Sigmoid colon (tissue), 7 donors: ENCODE data around the gene IMMP2L. TPM values are rescaled to one million over a fixed set of nuclear protein-coding genes. Genes with fewer than 3 reads are reported as not detected.

Source experiments
- DNase-seq: peaks from one replicate; pipeline ENCODE4 v3.0.0-alpha.2; 2019
- H3K27ac ChIP-seq, 4 donors: fragments of 200-600 bp; sonication (generic); one replicate each; pipeline ENCODE4 v1.5.1; 2016 to 2019; ENCODE audit warnings: mild to moderate bottlenecking in 1 of 4
- H3K27me3 ChIP-seq, 3 donors: fragments of 200-600 bp; sonication (generic); one replicate each; pipeline ENCODE4 v1.5.1; 2019; ENCODE audit warnings: mild to moderate bottlenecking in 1 of 3
- H3K36me3 ChIP-seq, 4 donors: fragments of 200-600 bp; sonication (generic); one replicate each; pipeline ENCODE4 v1.5.1; 2016 to 2019
- H3K4me1 ChIP-seq, 4 donors: fragments of 200-600 bp; sonication (generic); one replicate each; pipeline ENCODE4 v1.5.1; 2017 to 2019
- H3K4me3 ChIP-seq, 4 donors: fragments of 200-600 bp; sonication (generic); one replicate each; pipeline ENCODE4 v1.5.1; 2017 to 2019; ENCODE audit warnings: mild to moderate bottlenecking in 2 of 4, moderate library complexity in 1 of 4
- H3K9me3 ChIP-seq, 4 donors: fragments of 200-600 bp in 3 of 4; sonication (generic) in 3 of 4; one replicate each; pipeline versions ENCODE4 v1.5.1 to v1.6.1; 2013 to 2019
- EP300 ChIP-seq, 4 donors: sonication (generic); formaldehyde crosslinking; IDR thresholded peaks; one replicate each; pipeline ENCODE4 v1.6.1; 2017; ENCODE audit warnings: antibody characterized with exemption in 4 of 4
- POLR2A ChIP-seq, 2 donors: fragments of 450-650 bp; IDR thresholded peaks; one replicate each; pipeline ENCODE4 v1.6.1; 2016; ENCODE audit warnings: antibody characterized with exemption in 2 of 2, mild to moderate bottlenecking in 2 of 2, moderate library complexity in 2 of 2
- POLR2AphosphoS5 ChIP-seq, 4 donors: sonication (generic); formaldehyde crosslinking; IDR thresholded peaks; one replicate each; pipeline ENCODE4 v1.6.1; 2017; ENCODE audit warnings: antibody characterized with exemption in 4 of 4
- WGBS, 2 donors: extraction: QIAGEN DNeasy Blood & Tissue Kit; methylation state at CpG; one replicate each; pipeline ENCODE4 v1.1.7; 2013; 5-methylcytosine and 5-hydroxymethylcytosine counted together
- intact Hi-C: fragments of 100-400 bp; cut with DNase I; formaldehyde crosslinking; loops from one replicate; pipeline ENCODE4 v1.15.1; 2023
- polyA plus RNA-seq, 3 donors: library from polyadenylated mRNA; stranded (reverse); fragments of 200-250 nt; gene quantifications; one replicate each; pipeline ENCODE4 v1.2.3, GENCODE V29; 2013
- total RNA-seq, 4 donors: library from RNA; depleted of rRNA; stranded (reverse); fragments of >200 nt; gene quantifications; one replicate each; pipeline ENCODE4 v1.1.0, GENCODE V29; 2016
- TF ChIP-seq, protein P1 (sequence below), 4 experiments: fragments of 450-650 bp in 3 of 4; fragments of 200-600 bp in 1 of 4; IDR thresholded peaks; one replicate each; pipeline ENCODE4 v1.5.1; 2016 to 2019; ENCODE audit warnings: antibody characterized with exemption in 4 of 4, mild to moderate bottlenecking in 3 of 4, moderate library complexity in 2 of 4
- donor health status: healthy with polysubstance abuse.
- donor health status: Bipolar disorder and iron deficiency.
- donor health status: healthy.

The IMMP2L gene
- total and polyA plus RNA-seq, 7 donors, result 2.5 to 57.9 (median 18.5) TPM

GRCh38 chr7:111140091-111140865 lies 422.0 kb downstream of the IMMP2L start:
- H3K27me3 ChIP-seq, result no peaks in the 10 kb centered on the region
- H3K4me1 ChIP-seq, result peaks cover 0 to 27% (median 22%) of the 10 kb centered on the region in 4 donors
- H3K27ac ChIP-seq, result no peak overlapping the region
- WGBS, 2 donors, result 89 to 95% methylated on average over 2 of the region's 2 CpGs
- TF ChIP-seq POLR2AphosphoS5 (IDR thresholded peaks at IDR 0.05), result no peak
- no peak for TF ChIP-seq POLR2A (IDR thresholded peaks at IDR 0.05)
- no peak for TF ChIP-seq EP300 (IDR thresholded peaks at IDR 0.05)
- TF ChIP-seq, protein P1, sequence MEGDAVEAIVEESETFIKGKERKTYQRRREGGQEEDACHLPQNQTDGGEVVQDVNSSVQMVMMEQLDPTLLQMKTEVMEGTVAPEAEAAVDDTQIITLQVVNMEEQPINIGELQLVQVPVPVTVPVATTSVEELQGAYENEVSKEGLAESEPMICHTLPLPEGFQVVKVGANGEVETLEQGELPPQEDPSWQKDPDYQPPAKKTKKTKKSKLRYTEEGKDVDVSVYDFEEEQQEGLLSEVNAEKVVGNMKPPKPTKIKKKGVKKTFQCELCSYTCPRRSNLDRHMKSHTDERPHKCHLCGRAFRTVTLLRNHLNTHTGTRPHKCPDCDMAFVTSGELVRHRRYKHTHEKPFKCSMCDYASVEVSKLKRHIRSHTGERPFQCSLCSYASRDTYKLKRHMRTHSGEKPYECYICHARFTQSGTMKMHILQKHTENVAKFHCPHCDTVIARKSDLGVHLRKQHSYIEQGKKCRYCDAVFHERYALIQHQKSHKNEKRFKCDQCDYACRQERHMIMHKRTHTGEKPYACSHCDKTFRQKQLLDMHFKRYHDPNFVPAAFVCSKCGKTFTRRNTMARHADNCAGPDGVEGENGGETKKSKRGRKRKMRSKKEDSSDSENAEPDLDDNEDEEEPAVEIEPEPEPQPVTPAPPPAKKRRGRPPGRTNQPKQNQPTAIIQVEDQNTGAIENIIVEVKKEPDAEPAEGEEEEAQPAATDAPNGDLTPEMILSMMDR (IDR thresholded peaks at IDR 0.05), result no peak
- no peak for DNase-seq
- H3K4me3 ChIP-seq, result no peak overlapping the region
- intact Hi-C loops, result no loop called here
- no peaks in the 10 kb centered on the region for H3K36me3 ChIP-seq
- H3K9me3 ChIP-seq, result no peaks in the 10 kb centered on the region

GRCh38 chr7:111138586-111138985 lies 423.7 kb downstream of the IMMP2L start:
- Histone ChIP-seq H3K36me3 (no peaks in the 10 kb centered on the region), H3K27me3 (no peaks in the 10 kb centered on the region), H3K4me1 (peaks cover 0 to 26% (median 22%) of the 10 kb centered on the region in 4 donors), H3K9me3 (no peaks in the 10 kb centered on the region), H3K27ac (no peak overlapping the region), H3K4me3 (no peak overlapping the region)
- no peak for DNase-seq
- no peak for TF ChIP-seq POLR2AphosphoS5 (IDR thresholded peaks at IDR 0.05)
- no peak for TF ChIP-seq POLR2A (IDR thresholded peaks at IDR 0.05)
- TF ChIP-seq EP300 (IDR thresholded peaks at IDR 0.05), result no peak
- TF ChIP-seq, protein P1 (IDR thresholded peaks at IDR 0.05), result no peak
- intact Hi-C loops, result no loop called here

GRCh38 chr7:111138193-111138569 lies 424.1 kb downstream of the IMMP2L start:
- Histone ChIP-seq H3K36me3 (no peaks in the 10 kb centered on the region), H3K4me3 (no peak overlapping the region), H3K27ac (no peak overlapping the region), H3K4me1 (peaks cover 0 to 25% (median 20%) of the 10 kb centered on the region in 4 donors), H3K9me3 (no peaks in the 10 kb centered on the region), H3K27me3 (no peaks in the 10 kb centered on the region)
- DNase-seq, result no peak
- intact Hi-C loops, result no loop called here
- TF ChIP-seq EP300 (IDR thresholded peaks at IDR 0.05), result no peak
- TF ChIP-seq POLR2AphosphoS5 (IDR thresholded peaks at IDR 0.05), result no peak
- TF ChIP-seq, protein P1 (IDR thresholded peaks at IDR 0.05), result no peak
- no peak for TF ChIP-seq POLR2A (IDR thresholded peaks at IDR 0.05)
- WGBS, 2 donors, result 7 to 16% methylated on average over 2 of the region's 2 CpGs

DNA sequence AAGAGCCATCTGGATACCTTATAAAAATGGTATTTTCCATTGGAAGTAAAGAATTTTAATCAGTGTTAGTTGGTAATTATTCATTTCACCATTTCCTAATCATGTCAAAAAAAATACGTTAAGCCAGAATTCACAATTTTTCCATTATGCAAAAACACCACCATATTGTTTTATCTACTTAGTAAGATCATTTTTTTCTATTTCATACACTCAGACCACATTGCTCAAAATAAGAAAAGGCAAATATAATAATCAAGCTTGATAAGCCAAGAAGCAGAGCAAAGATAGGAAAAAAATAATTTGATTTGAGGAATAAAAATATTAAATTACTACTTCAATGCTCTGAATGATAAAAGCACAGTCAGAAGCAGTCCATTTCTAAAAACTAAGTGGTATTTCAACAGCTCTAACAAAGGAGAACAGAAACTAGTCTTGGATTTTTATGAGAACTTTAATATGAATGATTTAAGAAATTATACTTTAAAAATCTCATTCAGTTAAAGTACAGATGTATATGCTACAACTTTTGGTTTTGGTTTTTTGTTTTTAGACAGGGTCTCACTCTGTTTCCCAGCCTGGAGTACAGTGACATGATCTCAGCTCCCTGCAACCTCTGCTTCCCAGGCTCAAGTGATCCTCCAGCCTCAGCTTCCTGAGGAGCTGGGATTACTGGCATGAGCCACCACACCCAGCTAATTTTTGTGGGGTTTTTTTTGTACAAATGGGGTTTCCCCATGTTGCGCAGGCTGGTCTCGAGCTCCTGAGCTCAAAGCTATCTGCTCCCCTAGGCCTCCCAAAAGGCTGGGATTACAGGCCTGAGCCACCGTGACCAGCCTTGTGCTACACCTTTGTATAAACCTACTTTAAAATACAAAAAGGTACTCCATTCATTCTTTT lies 424.7 kb downstream of the IMMP2L start:
- H3K4me3 ChIP-seq, result no peak overlapping the region
- H3K9me3 ChIP-seq, result no peaks in the 10 kb centered on the region
- TF ChIP-seq EP300 (IDR thresholded peaks at IDR 0.05) (no peak), POLR2AphosphoS5 (IDR thresholded peaks at IDR 0.05) (no peak), POLR2A (IDR thresholded peaks at IDR 0.05) (no peak)
- TF ChIP-seq, protein P1 (IDR thresholded peaks at IDR 0.05), result no peak
- no peak for DNase-seq
- no peak overlapping the region for H3K27ac ChIP-seq
- peaks cover 0 to 25% (median 19%) of the 10 kb centered on the region in 4 donors for H3K4me1 ChIP-seq
- intact Hi-C loops, result no loop called here
- no peaks in the 10 kb centered on the region for H3K36me3 ChIP-seq
- WGBS, 2 donors, result 50 to 80% methylated on average over 4 of the region's 4 CpGs
- H3K27me3 ChIP-seq, result no peaks in the 10 kb centered on the region
